H1 (cell line): ENCODE data around the gene ZIC5. TPM values are rescaled to one million over a fixed set of nuclear protein-coding genes. Genes with fewer than 3 reads are reported as not detected.

Source experiments
- CTCF ChIA-PET: fragments of 300-600 bp; sonication (Branson Sonifier 250); formaldehyde crosslinking; loops from one replicate; lab custom pipeline; 2021; ENCODE audit not compliant: partially characterized antibody; lab: Charles Lee
- POLR2A ChIA-PET: fragments of 300-600 bp; sonication (Branson Sonifier 250); formaldehyde crosslinking; loops from one replicate; lab custom pipeline; 2021; ENCODE audit warnings: inconsistent platforms; ENCODE audit not compliant: partially characterized antibody; lab: Charles Lee
- DNase-seq, 2 experiments: peaks; one replicate each; pipeline versions ENCODE4 v3.0.0 to v3.0.0-alpha.2; 2010 to 2022; ENCODE audit warnings: low spot score in 2 of 2, low read depth in 1 of 2, mixed read lengths in 1 of 2
- FAIRE-seq: peaks from 2 replicates; lab custom pipeline; 2011; peaks lifted over from hg19 to GRCh38; lab: Jason Lieb, UNC
- H2AFZ ChIP-seq: 2 replicates; pipeline ENCODE4 v1.8.1; 2012; ENCODE audit warnings: low read length, inconsistent platforms
- H2AK5ac ChIP-seq: 2 replicates; pipeline ENCODE4 v1.6.1; 2013; ENCODE audit warnings: low read depth, low read length
- H2BK120ac ChIP-seq: replicated peaks from 2 replicates; pipeline ENCODE3; 2013; ENCODE audit warnings: low read depth, low read length, inconsistent platforms
- H2BK12ac ChIP-seq: 2 replicates; pipeline ENCODE4 v1.6.1; 2013; ENCODE audit warnings: low read depth, low read length
- H2BK15ac ChIP-seq: 2 replicates; pipeline ENCODE4 v1.6.1; 2013; ENCODE audit warnings: low read length
- H2BK20ac ChIP-seq: 2 replicates; pipeline ENCODE4 v1.6.1; 2013; ENCODE audit warnings: low read length
- H2BK5ac ChIP-seq: 2 replicates; pipeline ENCODE4 v1.6.1; 2013; ENCODE audit warnings: low read depth, low read length
- H3K14ac ChIP-seq: 2 replicates; pipeline ENCODE4 v1.6.1; 2013; ENCODE audit warnings: inconsistent platforms; ENCODE audit not compliant: insufficient read length
- H3K18ac ChIP-seq: 2 replicates; pipeline ENCODE4 v1.6.1; 2013; ENCODE audit warnings: low read length; ENCODE audit errors: extremely low read depth
- H3K23ac ChIP-seq: 2 replicates; pipeline ENCODE4 v1.6.1; 2013; ENCODE audit warnings: inconsistent platforms; ENCODE audit not compliant: insufficient read length
- H3K23me2 ChIP-seq: 2 replicates; pipeline ENCODE4 v1.6.1; 2013; ENCODE audit warnings: low read depth, low read length
- H3K27ac ChIP-seq: 2 replicates; pipeline ENCODE4 v1.6.1; 2011; ENCODE audit warnings: low read depth, low read length, inconsistent platforms
- H3K27me3 ChIP-seq, 4 experiments: replicated peaks in 1 of 4; 1 replicate in 1 of 4; 2 replicates in 3 of 4; pipeline versions ENCODE4 v1.6.1 to v1.8.1; 2011 to 2013; ENCODE audit warnings: low read length in 3 of 4, mild to moderate bottlenecking in 3 of 4, inconsistent platforms in 2 of 4, mixed read lengths in 2 of 4, moderate library complexity in 1 of 4; ENCODE audit not compliant: control insufficient read depth in 3 of 4, insufficient read depth in 3 of 4; ENCODE audit errors: extremely low read depth in 1 of 4
- H3K36me3 ChIP-seq, 4 experiments: 2 replicates each; pipeline versions ENCODE4 v1.6.1 to v1.8.1; 2011 to 2013; ENCODE audit warnings: mild to moderate bottlenecking in 4 of 4, low read length in 3 of 4, moderate library complexity in 2 of 4, control low read depth in 1 of 4, inconsistent platforms in 1 of 4; ENCODE audit not compliant: insufficient read depth in 4 of 4, control insufficient read depth in 2 of 4
- H3K4ac ChIP-seq: replicated peaks from 2 replicates; pipeline ENCODE3; 2013; ENCODE audit warnings: low read length, low read depth, mixed read lengths, inconsistent platforms; ENCODE audit not compliant: insufficient read length
- H3K4me1 ChIP-seq, 4 experiments: replicated peaks in 1 of 4; 1 replicate in 1 of 4; 2 replicates in 3 of 4; pipeline versions ENCODE4 v1.6.1 to v1.8.1; 2011 to 2013; ENCODE audit warnings: low read length in 3 of 4, inconsistent platforms in 2 of 4, mixed read lengths in 1 of 4; ENCODE audit not compliant: insufficient read depth in 4 of 4, control insufficient read depth in 3 of 4
- H3K4me2 ChIP-seq, 2 experiments: 2 replicates each; pipeline versions ENCODE4 v1.6.1 to v1.8.1; 2011 to 2013; ENCODE audit warnings: low read depth in 2 of 2, low read length in 2 of 2, control low read depth in 1 of 2, inconsistent platforms in 1 of 2, mild to moderate bottlenecking in 1 of 2; ENCODE audit not compliant: insufficient read depth in 1 of 2
- H3K4me3 ChIP-seq, 4 experiments: fragments of 200-600, 300-600 bp in 1 of 4; sonication (generic), shearing (Covaris generic), sonication (Bioruptor Twin) in 1 of 4; 2 replicates each; pipeline versions ENCODE4 v1.5.1 to v1.8.1; 2011 to 2016; ENCODE audit warnings: low read length in 4 of 4, low read depth in 3 of 4, control low read depth in 2 of 4, inconsistent platforms in 2 of 4, mild to moderate bottlenecking in 2 of 4, mixed read lengths in 1 of 4, moderate library complexity in 1 of 4; ENCODE audit not compliant: insufficient read depth in 2 of 4; ENCODE audit errors: extremely low read depth in 1 of 4
- H3K56ac ChIP-seq: replicated peaks from 2 replicates; pipeline ENCODE3; 2013; ENCODE audit warnings: low read depth, mild to moderate bottlenecking, mixed read lengths, low read length, inconsistent platforms; ENCODE audit not compliant: insufficient read length
- H3K79me1 ChIP-seq: 2 replicates; pipeline ENCODE4 v1.6.1; 2013; ENCODE audit warnings: low read depth, low read length, control low read depth
- H3K79me2 ChIP-seq, 2 experiments: 2 replicates each; pipeline versions ENCODE4 v1.6.1 to v1.8.1; 2012 to 2013; ENCODE audit warnings: low read length in 2 of 2, mild to moderate bottlenecking in 2 of 2, inconsistent platforms in 1 of 2; ENCODE audit not compliant: insufficient read depth in 2 of 2, control insufficient read depth in 1 of 2
- H3K9ac ChIP-seq, 4 experiments: replicated peaks in 1 of 4; 1 replicate in 1 of 4; 2 replicates in 3 of 4; pipeline versions ENCODE4 v1.6.1 to v1.8.1; 2011 to 2013; ENCODE audit warnings: low read depth in 3 of 4, low read length in 3 of 4, control low read depth in 2 of 4, mild to moderate bottlenecking in 2 of 4, moderate library complexity in 2 of 4, inconsistent platforms in 1 of 4; ENCODE audit errors: extremely low read depth in 1 of 4
- H3K9me3 ChIP-seq, 2 experiments: 2 replicates each; pipeline versions ENCODE4 v1.6.1 to v1.8.1; 2012 to 2013; ENCODE audit warnings: mild to moderate bottlenecking in 2 of 2, moderate library complexity in 2 of 2, control low read depth in 1 of 2, inconsistent platforms in 1 of 2, low read depth in 1 of 2, low read length in 1 of 2, mixed read lengths in 1 of 2; ENCODE audit not compliant: insufficient read depth in 2 of 2
- H4K20me1 ChIP-seq, 2 experiments: replicated peaks in 1 of 2; 2 replicates each; pipeline versions ENCODE3 to v1.8.1; 2011 to 2013; ENCODE audit warnings: inconsistent platforms in 2 of 2, low read length in 2 of 2, mild to moderate bottlenecking in 1 of 2; ENCODE audit not compliant: insufficient read depth in 2 of 2, control insufficient read depth in 1 of 2
- H4K5ac ChIP-seq: 2 replicates; pipeline ENCODE4 v1.6.1; 2013; ENCODE audit warnings: low read length, low read depth, mixed read lengths, inconsistent platforms; ENCODE audit not compliant: insufficient read length
- H4K8ac ChIP-seq: 2 replicates; pipeline ENCODE4 v1.8.0; 2013; ENCODE audit warnings: mild to moderate bottlenecking, moderate library complexity, low read length, inconsistent platforms; ENCODE audit not compliant: insufficient read depth; ENCODE audit errors: extremely low read depth
- H4K91ac ChIP-seq: replicated peaks from 2 replicates; pipeline ENCODE3; 2013; ENCODE audit warnings: low read length, mixed read lengths, inconsistent platforms; ENCODE audit not compliant: insufficient read length
- BRCA1 ChIP-seq: IDR thresholded peaks from 2 replicates; pipeline ENCODE4 v1.6.1; 2012; ENCODE audit warnings: low read depth, low read length, improper control_type of control experiment
- CREB1 ChIP-seq: IDR thresholded peaks from 2 replicates; pipeline ENCODE4 v1.6.1; 2012; ENCODE audit warnings: inconsistent platforms
- CTBP2 ChIP-seq: IDR thresholded peaks from 2 replicates; pipeline ENCODE4 v1.7.0; 2011; ENCODE audit warnings: borderline replicate concordance, mild to moderate bottlenecking, moderate library complexity, mixed read lengths, low read length; ENCODE audit not compliant: insufficient read depth, insufficient read length
- HDAC2 ChIP-seq, 2 experiments: fragments of 300-600 bp in 1 of 2; sonication (generic) in 1 of 2; IDR thresholded peaks; 2 replicates each; pipeline ENCODE4 v1.6.1; 2011 to 2012; ENCODE audit warnings: low read depth in 2 of 2, low read length in 2 of 2, mild to moderate bottlenecking in 2 of 2, moderate library complexity in 2 of 2, borderline replicate concordance in 1 of 2, inconsistent platforms in 1 of 2
- NANOG ChIP-seq: IDR thresholded peaks from 2 replicates; pipeline ENCODE4 v1.6.1; 2011; ENCODE audit warnings: low read length, low read depth, mild to moderate bottlenecking, inconsistent platforms; ENCODE audit not compliant: insufficient read depth, poor library complexity, severe bottlenecking
- RNF2 ChIP-seq: fragments of 200-900, 300-1000 bp; sonication (generic); IDR thresholded peaks from 2 replicates; pipeline ENCODE4 v1.7.1; 2016; ENCODE audit warnings: borderline replicate concordance, low read depth, mild to moderate bottlenecking, antibody characterized with exemption, low read length; ENCODE audit not compliant: poor library complexity, severe bottlenecking; ENCODE audit errors: missing control alignments
- SP2 ChIP-seq: IDR thresholded peaks from 2 replicates; pipeline ENCODE4 v1.6.1; 2012; ENCODE audit warnings: mild to moderate bottlenecking, low read length, inconsistent platforms
- TAF1 ChIP-seq: IDR thresholded peaks from 2 replicates; pipeline ENCODE4 v1.6.1; 2011; ENCODE audit warnings: mild to moderate bottlenecking, low read depth, low read length
- TAF7 ChIP-seq: optimal IDR thresholded peaks from 2 replicates; pipeline ENCODE3; 2011; ENCODE audit warnings: low read depth, mild to moderate bottlenecking, inconsistent platforms, low read length, moderate library complexity, borderline replicate concordance
- TBP ChIP-seq: IDR thresholded peaks from 2 replicates; pipeline ENCODE4 v1.6.1; 2011; ENCODE audit warnings: low read depth, low read length, improper control_type of control experiment
- YY1 ChIP-seq: IDR thresholded peaks from 2 replicates; pipeline ENCODE4 v1.6.1; 2011; ENCODE audit warnings: low read depth, mild to moderate bottlenecking, low read length
- ZNF274 ChIP-seq: IDR thresholded peaks from 2 replicates; pipeline ENCODE4 v1.7.0; 2012; ENCODE audit warnings: low read length, borderline replicate concordance; ENCODE audit errors: extremely low read depth
- WGBS, 2 experiments: shearing (Covaris generic) in 1 of 2; methylation state at CpG; one replicate each; pipeline versions ENCODE4 v1.1.6 to v1.1.7; 2013 to 2015; ENCODE audit warnings: low lambda C conversion rate in 2 of 2, mixed read lengths in 2 of 2, inconsistent platforms in 1 of 2, low coverage in 1 of 2, missing lambda C conversion rate in 1 of 2; ENCODE audit not compliant: insufficient replicate concordance in 2 of 2, insufficient coverage in 1 of 2, insufficient read length in 1 of 2; ENCODE audit errors: extremely low coverage in 1 of 2, missing lambda C conversion rate in 1 of 2; 5-methylcytosine and 5-hydroxymethylcytosine counted together
- polyA plus RNA-seq, 7 experiments: library from polyadenylated mRNA; depleted of rRNA in 3 of 7; stranded (reverse) in 5 of 7; unstranded in 2 of 7; fragments of >200 nt in 5 of 7; fragments of 200-250 nt in 2 of 7; gene quantifications; 1 replicate in 5 of 7; 2 replicates in 1 of 7; 4 replicates in 1 of 7; pipeline versions ENCODE4 v1.2.1 to v1.2.3, GENCODE V29; 2011 to 2013; ENCODE audit warnings: missing spikeins in 2 of 7, mixed read lengths in 2 of 7
- total RNA-seq: library from RNA; stranded (reverse); fragmentation: NEBNext Ultra II Directional; extraction: Animal tissue kit (Norgen Biotek cat#: 25700); gene quantifications from 2 replicates; pipeline ENCODE4 v1.2.1, GENCODE V29; 2021

ZIC5 gene
- total and polyA plus RNA-seq, 2 of the 8 experiments (the other 6 are each of a cell fraction or from before 2014, with no cell fraction given): 14.2 to 52.7 TPM

- H3K27ac ChIP-seq: no peak overlapping the region
- H2BK12ac ChIP-seq: no peak overlapping the region
- no peaks in the 10 kb centered on the region for H3K23me2 ChIP-seq
- H3K9me3 ChIP-seq: no peaks in the 10 kb centered on the region
- no peak overlapping the region for H2AFZ ChIP-seq
- no peaks in the 10 kb centered on the region for H3K79me1 ChIP-seq
- no peak overlapping the region for H3K56ac ChIP-seq
- no peaks in the 10 kb centered on the region for H3K36me3 ChIP-seq
- H4K5ac ChIP-seq: no peak overlapping the region
- no peak overlapping the region for H3K9ac ChIP-seq
- H3K4me3 ChIP-seq: no peak overlapping the region
- H3K23ac ChIP-seq: no peak overlapping the region
- no peak overlapping the region for H4K8ac ChIP-seq
- FAIRE-seq (no peak), DNase-seq (no peak)
- no peak overlapping the region for H3K4ac ChIP-seq
- H4K91ac ChIP-seq: no peak overlapping the region
- WGBS, 2 experiments: 92% methylated on average over 6 of the region's 6 CpGs; no CpG with 5 or more reads in 1 of the 2 experiments
- no peak overlapping the region for H2BK20ac ChIP-seq
- no peaks in the 10 kb centered on the region for H4K20me1 ChIP-seq
- no peak overlapping the region for H3K14ac ChIP-seq
- no peaks in the 10 kb centered on the region for H3K27me3 ChIP-seq
- H2BK120ac ChIP-seq: no peak overlapping the region
- H3K18ac ChIP-seq: no peak overlapping the region
- 0 out of 7 replicates have a peak, but pooled peaks cover 0 to 4% (median 0%) of the 10 kb centered on the region in 4 experiments for H3K4me1 ChIP-seq
- no peak overlapping the region for H2BK5ac ChIP-seq
- H2BK15ac ChIP-seq: no peak overlapping the region
- H3K79me2 ChIP-seq: no peaks in the 10 kb centered on the region
- ChIA-PET CTCF (interaction anchor here (1.1 to 1.3 kb wide), 3 partner anchors 12 to 309 kb away, joined by 3 to 8 read pairs (median 3); no protein-coding TSS in a partner anchor), POLR2A (no interaction called here)
- H2AK5ac ChIP-seq: no peak overlapping the region
- H3K4me2 ChIP-seq: no peak overlapping the region
- TF ChIP-seq ZNF274: no peak
- TF ChIP-seq YY1: no peak
- TF ChIP-seq BRCA1: no peak
- no peak for TF ChIP-seq RNF2
- no peak for TF ChIP-seq TBP
- no peak for TF ChIP-seq HDAC2 (IDR thresholded peaks at IDR 0.05; ENCODE audit: borderline replicate concordance in 1 of 2, low read depth in 2 of 2, low read length in 2 of 2)
- TF ChIP-seq CREB1: no peak
- no peak for TF ChIP-seq TAF1
- no peak for TF ChIP-seq TAF7
- TF ChIP-seq NANOG: no peak
- TF ChIP-seq SP2: no peak
- no peak for TF ChIP-seq CTBP2
Measured at GRCh38 chr13:99923877-99924582, 47.5 kb downstream of the ZIC5 start.
